Astrocyte (in vitro differentiated cells and primary cell): ENCODE results near the gene KIFAP3.

Source experiments
- CTCF ChIP-seq: IDR thresholded peaks from 2 replicates; pipeline ENCODE4 v1.5.1; 2011; ENCODE audit warnings: low read depth, mild to moderate bottlenecking, inconsistent platforms, low read length, moderate library complexity; ENCODE audit not compliant: insufficient read depth
- EZH2 ChIP-seq: IDR thresholded peaks from 2 replicates; pipeline ENCODE4 v1.6.1; 2012; ENCODE audit warnings: mild to moderate bottlenecking, low read length, inconsistent platforms; ENCODE audit not compliant: insufficient read depth

- no peak for TF ChIP-seq CTCF
- TF ChIP-seq EZH2 = no peak
Observed at GRCh38 chr1:170044187-170044586, 30.3 kb downstream of the KIFAP3 start.
